Right renal cortex interstitium (tissue), 3 donors: Measurements from ENCODE around the gene SURF2. TPM values are rescaled to one million over a fixed set of nuclear protein-coding genes. Genes with fewer than 3 reads are reported as not detected.

ENCODE experiments used
- DNase-seq, 3 donors: peaks; one replicate each; pipeline ENCODE4 v3.0.0-alpha.2; 2013; ENCODE audit warnings: low read depth in 3 of 3, low spot score in 2 of 3
- polyA plus RNA-seq, 3 donors: library from polyadenylated mRNA; unstranded; fragments of 120-200 nt; gene quantifications; one replicate each; pipeline ENCODE4 v1.2.1, GENCODE V29; 2013; ENCODE audit not compliant: insufficient read length in 3 of 3

The SURF2 gene
- polyA plus RNA-seq, 3 donors, result 20.6 to 25.1 (median 23.0) TPM

- DNase-seq, result no peak
These were observed 38.4 kb downstream of the SURF2 start for GRCh38 chr9:133394687-133395271.

GRCh38 chr9:133396952-133397351, 40.6 kb downstream of the SURF2 start:
- DNase-seq, result no peak

- no peak for DNase-seq
These were observed 41.0 kb downstream of the SURF2 start for GRCh38 chr9:133397370-133397769.

GRCh38 chr9:133397895-133398294, 41.5 kb downstream of the SURF2 start:
- no peak for DNase-seq

GRCh38 chr9:133400292-133400691, 43.9 kb downstream of the SURF2 start:
- no peak for DNase-seq

- no peak for DNase-seq
These were observed 45.2 kb downstream of the SURF2 start for GRCh38 chr9:133401588-133401987.

- DNase-seq, result no peak
These were observed 46.3 kb downstream of the SURF2 start for GRCh38 chr9:133402689-133403088.

GRCh38 chr9:133403766-133404453, 47.6 kb downstream of the SURF2 start:
- no peak for DNase-seq

GRCh38 chr9:133404454-133405002, 48.2 kb downstream of the SURF2 start:
- DNase-seq, result no peak

GRCh38 chr9:133405508-133406438, 49.4 kb downstream of the SURF2 start:
- DNase-seq, result no peak

- no peak for DNase-seq
These were observed 50.3 kb downstream of the SURF2 start for GRCh38 chr9:133406480-133407307.

- no peak for DNase-seq
These were observed 51.7 kb downstream of the SURF2 start for GRCh38 chr9:133408042-133408441.

Other genes starting within 250 kb of the SURF2 start
- 10 to 100 TPM; 32.3 to 32.7 (median 32.5) TPM for gene RALGDS, start 235.3 kb upstream of the SURF2 start, polyA plus RNA-seq
- gene GBGT1, start 192.6 kb upstream of the SURF2 start, polyA plus RNA-seq, result 1 to 10 TPM; 1.3 to 1.6 (median 1.6) TPM
- under 1 TPM in 1 of 3 donors, not detected in 2; 0.64 TPM for gene OBP2B, start 147.3 kb upstream of the SURF2 start, polyA plus RNA-seq
- gene ABO, start 81.3 kb upstream of the SURF2 start, polyA plus RNA-seq, result 10 to 100 TPM in 2 of 3 donors, 1 to 10 TPM in 1; 6.8 to 19.5 (median 18.7) TPM
- 10 to 100 TPM; 23.4 to 27.3 (median 27.2) TPM for gene SURF6, start 20.4 kb upstream of the SURF2 start, polyA plus RNA-seq
- gene MED22, start 8.4 kb upstream of the SURF2 start, polyA plus RNA-seq, result 10 to 100 TPM; 23.3 to 25.0 (median 24.5) TPM
- gene RPL7A, start 8.3 kb upstream of the SURF2 start, polyA plus RNA-seq, result 1,000 to 10,000 TPM; 2,744 to 2,837 (median 2,799) TPM
- 10 to 100 TPM; 36.6 to 47.0 (median 42.2) TPM for gene SURF1, start 63 bp upstream of the SURF2 start, polyA plus RNA-seq
- 100 to 1,000 TPM; 160 to 175 (median 164) TPM for gene SURF4, start 19.5 kb downstream of the SURF2 start, polyA plus RNA-seq
- 1 to 10 TPM; 2.2 to 3.6 (median 3.4) TPM for gene STKLD1, start 19.8 kb downstream of the SURF2 start, polyA plus RNA-seq
- gene REXO4, start 61.5 kb downstream of the SURF2 start, polyA plus RNA-seq, result 10 to 100 TPM; 26.9 to 30.7 (median 29.7) TPM
- 1 to 10 TPM; 5.9 to 7.2 (median 6.3) TPM for gene ADAMTS13, start 65.8 kb downstream of the SURF2 start, polyA plus RNA-seq
- 10 to 100 TPM; 23.3 to 28.1 (median 27.3) TPM for gene CACFD1, start 103.4 kb downstream of the SURF2 start, polyA plus RNA-seq
- gene SLC2A6, start 122.5 kb downstream of the SURF2 start, polyA plus RNA-seq, result 1 to 10 TPM in 2 of 3 donors, under 1 TPM in 1; 0.82 to 1.4 (median 1.0) TPM
- gene MYMK, start 168.4 kb downstream of the SURF2 start, polyA plus RNA-seq, result not detected
- 1 to 10 TPM; 1.3 to 1.4 (median 1.3) TPM for gene ADAMTSL2, start 178.2 kb downstream of the SURF2 start, polyA plus RNA-seq